ENCODE measurements around the gene TNFRSF6B.
"Not testable (repeated sequence)": the region's sequence is repeated elsewhere in the genome, so short reads cannot be mapped to it uniquely, and the experiment has no call there.

DNA sequence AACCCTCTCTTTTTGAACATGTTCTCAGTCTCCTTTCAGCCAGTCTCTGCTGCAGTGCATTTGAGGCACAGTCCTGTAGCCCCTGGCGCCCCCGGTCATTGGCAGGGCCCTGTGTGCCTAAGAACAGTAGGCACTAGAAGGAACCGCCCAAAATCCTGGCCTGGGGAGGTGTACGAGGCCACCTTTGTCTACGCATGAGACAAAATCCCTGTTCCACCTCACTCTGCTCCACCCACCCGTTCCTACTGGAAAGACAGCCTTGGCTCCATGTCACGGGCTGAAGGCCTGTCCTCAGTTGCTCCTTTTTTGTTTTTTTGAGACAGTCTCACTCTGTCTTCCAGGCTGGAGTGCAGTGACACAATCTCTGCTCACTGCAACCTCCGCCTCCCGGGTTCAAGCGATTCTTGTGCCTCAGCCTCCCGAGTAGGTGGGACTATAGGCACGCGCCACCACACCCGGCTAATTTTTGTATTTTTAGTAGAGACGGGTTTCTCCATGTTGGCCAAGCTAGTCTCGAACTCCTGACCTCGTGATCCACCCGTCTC, 33.8 kb downstream of the TNFRSF6B start:
- TF ChIP-seq, protein P1, sequence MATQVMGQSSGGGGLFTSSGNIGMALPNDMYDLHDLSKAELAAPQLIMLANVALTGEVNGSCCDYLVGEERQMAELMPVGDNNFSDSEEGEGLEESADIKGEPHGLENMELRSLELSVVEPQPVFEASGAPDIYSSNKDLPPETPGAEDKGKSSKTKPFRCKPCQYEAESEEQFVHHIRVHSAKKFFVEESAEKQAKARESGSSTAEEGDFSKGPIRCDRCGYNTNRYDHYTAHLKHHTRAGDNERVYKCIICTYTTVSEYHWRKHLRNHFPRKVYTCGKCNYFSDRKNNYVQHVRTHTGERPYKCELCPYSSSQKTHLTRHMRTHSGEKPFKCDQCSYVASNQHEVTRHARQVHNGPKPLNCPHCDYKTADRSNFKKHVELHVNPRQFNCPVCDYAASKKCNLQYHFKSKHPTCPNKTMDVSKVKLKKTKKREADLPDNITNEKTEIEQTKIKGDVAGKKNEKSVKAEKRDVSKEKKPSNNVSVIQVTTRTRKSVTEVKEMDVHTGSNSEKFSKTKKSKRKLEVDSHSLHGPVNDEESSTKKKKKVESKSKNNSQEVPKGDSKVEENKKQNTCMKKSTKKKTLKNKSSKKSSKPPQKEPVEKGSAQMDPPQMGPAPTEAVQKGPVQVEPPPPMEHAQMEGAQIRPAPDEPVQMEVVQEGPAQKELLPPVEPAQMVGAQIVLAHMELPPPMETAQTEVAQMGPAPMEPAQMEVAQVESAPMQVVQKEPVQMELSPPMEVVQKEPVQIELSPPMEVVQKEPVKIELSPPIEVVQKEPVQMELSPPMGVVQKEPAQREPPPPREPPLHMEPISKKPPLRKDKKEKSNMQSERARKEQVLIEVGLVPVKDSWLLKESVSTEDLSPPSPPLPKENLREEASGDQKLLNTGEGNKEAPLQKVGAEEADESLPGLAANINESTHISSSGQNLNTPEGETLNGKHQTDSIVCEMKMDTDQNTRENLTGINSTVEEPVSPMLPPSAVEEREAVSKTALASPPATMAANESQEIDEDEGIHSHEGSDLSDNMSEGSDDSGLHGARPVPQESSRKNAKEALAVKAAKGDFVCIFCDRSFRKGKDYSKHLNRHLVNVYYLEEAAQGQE (IDR thresholded peaks at IDR 0.05; ENCODE audit: insufficient read depth in 1 of 2, low read depth in 2 of 2, low read length in 1 of 2) = not testable (repeated sequence)
- not testable (repeated sequence) for TF ChIP-seq POLR2AphosphoS5 (IDR thresholded peaks at IDR 0.05; ENCODE audit: low read depth, low read length)
- TF ChIP-seq, protein P2, sequence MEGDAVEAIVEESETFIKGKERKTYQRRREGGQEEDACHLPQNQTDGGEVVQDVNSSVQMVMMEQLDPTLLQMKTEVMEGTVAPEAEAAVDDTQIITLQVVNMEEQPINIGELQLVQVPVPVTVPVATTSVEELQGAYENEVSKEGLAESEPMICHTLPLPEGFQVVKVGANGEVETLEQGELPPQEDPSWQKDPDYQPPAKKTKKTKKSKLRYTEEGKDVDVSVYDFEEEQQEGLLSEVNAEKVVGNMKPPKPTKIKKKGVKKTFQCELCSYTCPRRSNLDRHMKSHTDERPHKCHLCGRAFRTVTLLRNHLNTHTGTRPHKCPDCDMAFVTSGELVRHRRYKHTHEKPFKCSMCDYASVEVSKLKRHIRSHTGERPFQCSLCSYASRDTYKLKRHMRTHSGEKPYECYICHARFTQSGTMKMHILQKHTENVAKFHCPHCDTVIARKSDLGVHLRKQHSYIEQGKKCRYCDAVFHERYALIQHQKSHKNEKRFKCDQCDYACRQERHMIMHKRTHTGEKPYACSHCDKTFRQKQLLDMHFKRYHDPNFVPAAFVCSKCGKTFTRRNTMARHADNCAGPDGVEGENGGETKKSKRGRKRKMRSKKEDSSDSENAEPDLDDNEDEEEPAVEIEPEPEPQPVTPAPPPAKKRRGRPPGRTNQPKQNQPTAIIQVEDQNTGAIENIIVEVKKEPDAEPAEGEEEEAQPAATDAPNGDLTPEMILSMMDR (IDR thresholded peaks at IDR 0.05) = not testable (repeated sequence)

Measured in Panc1 (cell line).